DMS79 treated with DMSO at 0.1 percent for 48 hours (cell line): ENCODE measurements around the gene NLGN2.

Source experiments
- DNase-seq: peaks from one replicate; lab custom pipeline; 2025; lab: John Stamatoyannopoulos, UW

NLGN2 gene

GRCh38 chr17:7392696-7393612 lies 14.7 kb upstream of the NLGN2 start:
- no peak for DNase-seq

GRCh38 chr17:7393613-7394451 lies 13.8 kb upstream of the NLGN2 start:
- peak; percentile 81 for DNase-seq

- peak; percentile 81 for DNase-seq
These were observed 13.0 kb upstream of the NLGN2 start, which contains the start of gene PLSCR3 for GRCh38 chr17:7394452-7395191. Gene PLSCR3, minus strand, starts transcription at chr17:7394525. Its CDS starts 415 bp downstream, at chr17:7394110.

GRCh38 chr17:7396147-7396546 lies 11.5 kb upstream of the NLGN2 start:
- DNase-seq, result no peak

- DNase-seq, result no peak
These were observed 9.0 kb upstream of the NLGN2 start for GRCh38 chr17:7398612-7399011.

- peak; percentile 61 for DNase-seq
These were observed 4.5 kb upstream of the NLGN2 start for GRCh38 chr17:7403043-7403726.

DNA sequence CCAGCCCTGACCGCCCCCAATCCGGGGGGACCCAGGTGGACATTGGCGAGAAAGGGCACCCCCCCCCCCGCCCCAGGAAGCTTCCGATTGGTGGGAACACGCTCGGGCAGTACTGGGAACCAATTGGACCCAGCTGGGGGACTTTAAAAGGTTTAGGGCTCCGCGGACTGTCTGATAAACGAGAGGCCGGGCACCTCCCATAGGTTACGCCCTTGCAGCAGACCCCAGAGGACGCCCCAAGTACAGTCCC lies 4.0 kb upstream of the NLGN2 start:
- DNase-seq, result peak; percentile 61

GRCh38 chr17:7403977-7404736 lies 3.5 kb upstream of the NLGN2 start, which contains the start of gene TMEM256:
Gene TMEM256, minus strand, starts transcription at chr17:7404097. Its CDS starts 13 bp downstream, at chr17:7404084.
- DNase-seq, result peak; percentile 96

DNA sequence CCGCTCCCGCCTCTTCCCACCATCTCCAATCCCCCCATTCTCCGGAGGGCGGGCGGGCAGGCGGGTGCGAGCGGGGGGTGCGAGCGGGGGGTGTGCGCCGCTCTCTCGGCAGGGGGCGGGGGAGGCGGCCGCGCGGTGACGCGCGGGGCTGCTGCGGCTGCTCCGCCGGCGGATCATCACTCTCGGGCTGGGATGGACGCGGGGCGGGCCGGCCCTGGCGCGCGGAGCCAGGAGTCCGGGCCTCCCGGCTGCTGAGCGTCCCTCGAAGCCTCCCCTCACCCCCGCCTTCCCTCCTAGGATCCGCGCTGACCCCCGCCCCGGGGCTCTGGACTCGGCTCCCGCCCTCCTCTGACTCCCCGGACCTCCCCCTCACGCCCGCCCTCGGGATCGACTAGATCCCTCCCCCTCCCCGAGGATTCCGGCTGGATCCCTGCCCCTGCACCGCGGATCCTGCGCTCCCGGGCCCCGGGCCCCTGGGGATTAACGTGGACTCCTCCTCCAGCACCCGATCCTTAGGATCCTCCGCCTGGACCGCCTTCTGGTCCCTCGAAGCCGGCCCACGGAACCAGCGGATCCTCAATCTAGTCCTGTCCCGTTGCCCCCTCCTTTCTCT lies 2.8 kb upstream of the NLGN2 start:
- no peak for DNase-seq

- DNase-seq, result no peak
These were observed 2.1 kb upstream of the NLGN2 start for GRCh38 chr17:7405350-7406234.

DNA sequence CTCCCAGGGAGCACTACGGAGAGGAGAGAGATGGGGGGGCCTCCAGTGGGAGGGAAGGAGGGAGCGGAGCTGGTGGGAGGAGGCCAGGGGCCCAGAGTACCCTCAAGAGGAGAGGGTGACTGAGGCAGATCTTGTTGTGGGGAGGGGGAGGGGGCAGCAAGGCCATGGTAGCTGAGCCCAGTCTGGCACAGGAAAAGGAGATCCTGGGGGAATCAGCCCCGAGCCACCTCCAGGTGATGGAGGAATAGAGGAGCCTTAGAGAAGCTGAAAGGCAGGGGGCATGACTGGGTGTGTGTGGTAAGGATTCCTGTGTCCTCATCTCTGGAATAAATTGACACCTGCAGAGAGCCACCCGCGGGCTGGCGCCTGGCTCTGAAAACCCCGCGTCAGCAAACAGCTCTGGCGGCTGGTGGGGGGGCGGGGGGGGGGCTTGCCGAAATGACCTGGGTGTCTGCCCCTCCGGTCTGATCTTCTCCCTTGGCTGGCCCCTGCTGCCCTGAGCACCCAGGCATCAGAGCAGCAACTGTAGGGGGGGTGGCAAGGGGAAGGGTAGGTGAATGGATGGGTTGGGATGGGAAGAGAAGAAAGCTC lies 1.3 kb upstream of the NLGN2 start:
- no peak for DNase-seq

GRCh38 chr17:7407082-7407481 lies 563 bp upstream of the NLGN2 start:
- no peak for DNase-seq

DNA sequence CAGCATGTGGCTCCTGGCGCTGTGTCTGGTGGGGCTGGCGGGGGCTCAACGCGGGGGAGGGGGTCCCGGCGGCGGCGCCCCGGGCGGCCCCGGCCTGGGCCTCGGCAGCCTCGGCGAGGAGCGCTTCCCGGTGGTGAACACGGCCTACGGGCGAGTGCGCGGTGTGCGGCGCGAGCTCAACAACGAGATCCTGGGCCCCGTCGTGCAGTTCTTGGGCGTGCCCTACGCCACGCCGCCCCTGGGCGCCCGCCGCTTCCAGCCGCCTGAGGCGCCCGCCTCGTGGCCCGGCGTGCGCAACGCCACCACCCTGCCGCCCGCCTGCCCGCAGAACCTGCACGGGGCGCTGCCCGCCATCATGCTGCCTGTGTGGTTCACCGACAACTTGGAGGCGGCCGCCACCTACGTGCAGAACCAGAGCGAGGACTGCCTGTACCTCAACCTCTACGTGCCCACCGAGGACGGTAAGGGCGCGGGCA lies 645 bp downstream of the NLGN2 start:
- no peak for DNase-seq

DNA sequence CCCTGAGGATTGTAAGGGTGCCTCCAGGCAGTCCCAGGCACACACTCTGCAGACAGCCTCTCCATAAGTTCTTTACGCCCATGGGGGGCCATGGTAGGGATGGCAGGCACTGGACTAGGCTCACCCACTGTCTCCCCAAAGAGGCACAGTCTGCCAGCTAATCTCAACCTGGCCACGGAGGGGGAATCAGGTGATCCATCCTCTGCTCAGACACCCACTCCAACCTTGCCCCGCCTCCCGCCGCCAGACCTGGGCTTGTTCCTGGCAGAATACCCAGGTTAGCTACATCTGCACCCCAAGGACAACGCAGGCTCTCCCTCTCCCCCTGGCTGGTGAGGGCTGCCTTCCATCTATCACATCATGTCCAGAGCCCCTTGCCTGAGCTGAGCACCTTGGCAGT lies 1.2 kb downstream of the NLGN2 start:
- no peak for DNase-seq

- DNase-seq, result no peak
These were observed 2.1 kb downstream of the NLGN2 start for GRCh38 chr17:7409716-7410115.

GRCh38 chr17:7410634-7411426 lies 3.2 kb downstream of the NLGN2 start:
- DNase-seq, result no peak

GRCh38 chr17:7411427-7411750 lies 3.7 kb downstream of the NLGN2 start:
- DNase-seq, result no peak

DNA sequence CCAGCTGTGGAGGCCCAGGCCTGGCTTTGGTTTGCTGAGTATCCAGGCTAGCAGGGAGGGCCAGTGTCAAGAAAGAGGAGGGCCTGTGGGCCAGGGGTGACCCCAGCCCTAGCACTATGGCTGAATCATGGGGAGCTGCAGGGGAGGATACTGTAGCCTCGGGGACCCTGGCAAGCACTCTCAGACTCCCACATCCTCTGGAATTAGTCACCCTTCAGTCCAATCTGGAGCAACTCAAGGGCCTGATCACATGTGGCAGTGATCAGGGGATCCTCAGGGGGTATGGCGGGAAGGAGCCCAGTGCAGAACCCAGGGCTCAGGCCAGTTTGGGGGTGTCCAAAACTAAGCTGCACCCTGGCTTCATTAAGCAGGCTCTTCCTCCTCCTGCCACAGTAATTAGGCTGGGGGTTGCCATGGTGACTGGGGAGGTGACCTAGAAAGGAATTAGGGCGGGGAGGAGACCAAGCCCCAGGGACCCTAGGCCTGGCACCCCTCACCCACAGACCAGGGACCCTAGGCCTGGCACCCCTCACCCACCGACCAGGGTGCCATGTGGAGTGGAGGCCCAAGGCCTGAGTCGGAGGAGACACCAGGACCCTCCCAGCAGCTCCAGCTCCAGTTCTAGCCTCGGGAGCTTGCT lies 5.8 kb downstream of the NLGN2 start:
- no peak for DNase-seq
